ENCODE results near the gene HMGN1. TPM values are rescaled to one million over a fixed set of nuclear protein-coding genes. Genes with fewer than 3 reads are reported as not detected.
A peak's percentile ranks its signal among the peaks of the same experiment; 100 is the strongest.

The HMGN1 gene
- total and polyA plus RNA-seq, 4 donors, result 34.6 to 92.3 (median 55.0) TPM

- peak; percentile 71 for TF ChIP-seq YY1 (IDR thresholded peaks at IDR 0.05)
- TF ChIP-seq RAD21 (IDR thresholded peaks at IDR 0.05), result peak in 1 of 2 donors; percentile 2
- TF ChIP-seq FOXA2 (IDR thresholded peaks at IDR 0.05), result no peak
- peak; percentile 20 for TF ChIP-seq SP1 (IDR thresholded peaks at IDR 0.05)
- TF ChIP-seq, protein P1, sequence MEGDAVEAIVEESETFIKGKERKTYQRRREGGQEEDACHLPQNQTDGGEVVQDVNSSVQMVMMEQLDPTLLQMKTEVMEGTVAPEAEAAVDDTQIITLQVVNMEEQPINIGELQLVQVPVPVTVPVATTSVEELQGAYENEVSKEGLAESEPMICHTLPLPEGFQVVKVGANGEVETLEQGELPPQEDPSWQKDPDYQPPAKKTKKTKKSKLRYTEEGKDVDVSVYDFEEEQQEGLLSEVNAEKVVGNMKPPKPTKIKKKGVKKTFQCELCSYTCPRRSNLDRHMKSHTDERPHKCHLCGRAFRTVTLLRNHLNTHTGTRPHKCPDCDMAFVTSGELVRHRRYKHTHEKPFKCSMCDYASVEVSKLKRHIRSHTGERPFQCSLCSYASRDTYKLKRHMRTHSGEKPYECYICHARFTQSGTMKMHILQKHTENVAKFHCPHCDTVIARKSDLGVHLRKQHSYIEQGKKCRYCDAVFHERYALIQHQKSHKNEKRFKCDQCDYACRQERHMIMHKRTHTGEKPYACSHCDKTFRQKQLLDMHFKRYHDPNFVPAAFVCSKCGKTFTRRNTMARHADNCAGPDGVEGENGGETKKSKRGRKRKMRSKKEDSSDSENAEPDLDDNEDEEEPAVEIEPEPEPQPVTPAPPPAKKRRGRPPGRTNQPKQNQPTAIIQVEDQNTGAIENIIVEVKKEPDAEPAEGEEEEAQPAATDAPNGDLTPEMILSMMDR (IDR thresholded peaks at IDR 0.05; ENCODE audit: low read depth, low read length, missing input control), result peak; percentile 25
- peak; percentile 22 to 25 for TF ChIP-seq EGR1 (IDR thresholded peaks at IDR 0.05; ENCODE audit: low read depth in 2 of 2)
- no peak for TF ChIP-seq RXRA (IDR thresholded peaks at IDR 0.05)
- peak; percentile 21 for TF ChIP-seq MAX (IDR thresholded peaks at IDR 0.05)
- Histone ChIP-seq H3K27me3 (ENCODE audit: control insufficient read depth in 4 of 4, insufficient read depth in 4 of 4, low read length in 3 of 4) (no peaks in the 10 kb centered on the region), H3K9ac (ENCODE audit: low read depth in 1 of 2, low read length in 2 of 2) (peak within 1 kb of the TSS; percentile 76), H3K36me3 (ENCODE audit: control insufficient read depth in 4 of 4, insufficient read depth in 3 of 4, low read depth in 1 of 4, low read length in 3 of 4) (peaks cover 0 to 5% (median 2%) of the 10 kb centered on the region in 4 donors), H3K27ac (ENCODE audit: low read depth in 1 of 2, low read length in 2 of 2) (peak within 1 kb of the TSS; percentile 97 to 99), H3K4me1 (ENCODE audit: control insufficient read depth in 4 of 4, insufficient read depth in 4 of 4, low read length in 3 of 4) (peaks cover 5 to 24% (median 12%) of the 10 kb centered on the region in 4 donors), H3K9me3 (ENCODE audit: control insufficient read depth in 4 of 4, low read length in 3 of 4) (no peaks in the 10 kb centered on the region), H3K4me3 (ENCODE audit: low read depth in 1 of 3, low read length in 3 of 3) (peak within 1 kb of the TSS; percentile 58 to 98 (median 68))
- under 1% methylated on average over 78 of the region's 78 CpGs for WGBS
- peak; percentile 86 for DNase-seq (ENCODE audit: low spot score)
Observed at GRCh38 chr21:39313571-39314142, 35.2 kb downstream of the HMGN1 start, which contains the start of gene BRWD1. Gene BRWD1 (minus strand): TSS chr21:39313632. CDS start chr21:39313491, 141 bp downstream.

DNA sequence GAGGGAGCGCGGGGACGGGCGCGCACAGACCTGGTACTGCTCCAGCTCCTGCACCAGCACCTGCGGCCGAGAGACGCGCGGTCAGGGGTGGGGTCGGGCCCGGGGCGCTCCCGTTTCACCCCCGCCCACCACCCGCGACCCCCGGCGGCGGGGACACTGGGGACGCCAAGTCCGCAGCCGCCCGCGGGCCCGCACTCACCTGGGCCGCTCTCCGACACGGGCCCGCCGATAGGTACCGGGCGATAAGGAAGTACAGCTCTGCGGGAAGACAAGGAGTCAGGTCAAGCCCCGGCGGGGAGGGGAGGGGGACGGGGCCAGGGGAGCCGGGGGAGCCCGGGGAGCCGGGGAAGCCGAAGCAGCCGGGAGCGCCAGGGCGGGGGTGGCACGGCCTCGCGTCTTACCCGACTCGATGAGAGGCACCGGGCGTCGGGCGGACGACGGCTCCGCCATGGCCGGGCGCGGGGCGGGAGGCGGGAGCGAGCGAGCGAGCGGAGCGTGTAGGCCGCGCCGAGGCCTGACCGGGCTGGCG, 35.8 kb downstream of the HMGN1 start:
- peak overlapping the region; percentile 97 to 99 for H3K27ac ChIP-seq (ENCODE audit: low read depth in 1 of 2, low read length in 2 of 2)
- peaks cover 5 to 24% (median 12%) of the 10 kb centered on the region in 4 donors for H3K4me1 ChIP-seq (ENCODE audit: control insufficient read depth in 4 of 4, insufficient read depth in 4 of 4, low read length in 3 of 4)
- peak overlapping the region in 1 of 2 donors; percentile 76 for H3K9ac ChIP-seq (ENCODE audit: low read depth in 1 of 2, low read length in 2 of 2)
- under 1% methylated on average over 71 of the region's 71 CpGs for WGBS
- H3K27me3 ChIP-seq (ENCODE audit: control insufficient read depth in 4 of 4, insufficient read depth in 4 of 4, low read length in 3 of 4), result no peaks in the 10 kb centered on the region
- H3K4me3 ChIP-seq (ENCODE audit: low read depth in 1 of 3, low read length in 3 of 3), result peak overlapping the region in 2 of 3 donors; percentile 68 to 98
- DNase-seq (ENCODE audit: low spot score), result no peak
- H3K9me3 ChIP-seq (ENCODE audit: control insufficient read depth in 4 of 4, low read length in 3 of 4), result no peaks in the 10 kb centered on the region
- peaks cover 0 to 7% (median 2%) of the 10 kb centered on the region in 4 donors for H3K36me3 ChIP-seq (ENCODE audit: control insufficient read depth in 4 of 4, insufficient read depth in 3 of 4, low read depth in 1 of 4, low read length in 3 of 4)
- TF ChIP-seq RXRA (IDR thresholded peaks at IDR 0.05) (no peak), YY1 (IDR thresholded peaks at IDR 0.05) (no peak), HNF4A (conservative IDR thresholded peaks at IDR 0.05) (no peak), FOXA1 (IDR thresholded peaks at IDR 0.05) (no peak)
- TF ChIP-seq, protein P2, sequence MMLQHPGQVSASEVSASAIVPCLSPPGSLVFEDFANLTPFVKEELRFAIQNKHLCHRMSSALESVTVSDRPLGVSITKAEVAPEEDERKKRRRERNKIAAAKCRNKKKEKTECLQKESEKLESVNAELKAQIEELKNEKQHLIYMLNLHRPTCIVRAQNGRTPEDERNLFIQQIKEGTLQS (IDR thresholded peaks at IDR 0.05), result no peak

GRCh38 chr21:39312112-39313041, 36.5 kb downstream of the HMGN1 start:
- no peaks in the 10 kb centered on the region for H3K27me3 ChIP-seq (ENCODE audit: control insufficient read depth in 4 of 4, insufficient read depth in 4 of 4, low read length in 3 of 4)
- 2% methylated on average over 65 of the region's 65 CpGs for WGBS
- H3K4me3 ChIP-seq (ENCODE audit: low read depth in 1 of 3, low read length in 3 of 3), result peak overlapping the region; percentile 58 to 98 (median 68)
- no peak overlapping the region for H3K9ac ChIP-seq (ENCODE audit: low read depth in 1 of 2, low read length in 2 of 2)
- no peaks in the 10 kb centered on the region for H3K9me3 ChIP-seq (ENCODE audit: control insufficient read depth in 4 of 4, low read length in 3 of 4)
- peaks cover 1 to 7% (median 3%) of the 10 kb centered on the region in 4 donors for H3K36me3 ChIP-seq (ENCODE audit: control insufficient read depth in 4 of 4, insufficient read depth in 3 of 4, low read depth in 1 of 4, low read length in 3 of 4)
- H3K4me1 ChIP-seq (ENCODE audit: control insufficient read depth in 4 of 4, insufficient read depth in 4 of 4, low read length in 3 of 4), result peaks cover 5 to 20% (median 12%) of the 10 kb centered on the region in 4 donors
- peak overlapping the region; percentile 97 to 99 for H3K27ac ChIP-seq (ENCODE audit: low read depth in 1 of 2, low read length in 2 of 2)
- peak; percentile 97 for DNase-seq (ENCODE audit: low spot score)
- TF ChIP-seq SP1 (IDR thresholded peaks at IDR 0.05), result peak; percentile 95
- TF ChIP-seq EGR1 (IDR thresholded peaks at IDR 0.05; ENCODE audit: low read depth in 2 of 2), result peak; percentile 75 to 79
- TF ChIP-seq, protein P1 (IDR thresholded peaks at IDR 0.05; ENCODE audit: low read depth, low read length, missing input control), result no peak
- TF ChIP-seq, protein P2 (IDR thresholded peaks at IDR 0.05), result no peak
- TF ChIP-seq MAX (IDR thresholded peaks at IDR 0.05), result no peak
- TF ChIP-seq YY1 (IDR thresholded peaks at IDR 0.05), result no peak
- no peak for TF ChIP-seq FOXA2 (IDR thresholded peaks at IDR 0.05)
- TF ChIP-seq RXRA (IDR thresholded peaks at IDR 0.05), result no peak
- no peak for TF ChIP-seq HNF4G (IDR thresholded peaks at IDR 0.05)
- TF ChIP-seq JUND (IDR thresholded peaks at IDR 0.05), result no peak

All from liver (tissue), 9 donors.